Neural cell (in vitro differentiated cells): ENCODE measurements around the gene DNAJC21. TPM values are rescaled to one million over a fixed set of nuclear protein-coding genes. Genes with fewer than 3 reads are reported as not detected.

Experiments used
- H2AFZ ChIP-seq: fragments of 200-600, 300-800 bp; sonication (generic), shearing (Covaris generic); 2 replicates; pipeline ENCODE4 v1.6.0; 2014; ENCODE audit warnings: low read depth, mild to moderate bottlenecking, antibody characterized with exemption, low read length, moderate library complexity
- H3F3A ChIP-seq: fragments of 200-600 bp; shearing (Covaris generic); 2 replicates; pipeline ENCODE4 v1.6.1; 2016; ENCODE audit warnings: mild to moderate bottlenecking, moderate library complexity, mixed read lengths, antibody characterized with exemption, low read length; ENCODE audit not compliant: insufficient read depth, poor library complexity, severe bottlenecking
- H3K27ac ChIP-seq: fragments of 200-600, 300-800 bp; sonication (generic), shearing (Covaris generic); 2 replicates; pipeline ENCODE4 v1.5.1; 2014; ENCODE audit warnings: mild to moderate bottlenecking, low read length, moderate library complexity
- H3K27me3 ChIP-seq: fragments of 300-800, 200-600 bp; sonication (generic), shearing (Covaris generic); 2 replicates; pipeline ENCODE4 v1.6.0; 2014; ENCODE audit warnings: mild to moderate bottlenecking, low read depth, low read length, moderate library complexity; ENCODE audit not compliant: insufficient read depth
- H3K36me3 ChIP-seq: fragments of 300-800, 200-600 bp; sonication (generic), shearing (Covaris generic); 2 replicates; pipeline ENCODE4 v1.5.1; 2014; ENCODE audit warnings: mild to moderate bottlenecking, antibody characterized with exemption, low read length, moderate library complexity; ENCODE audit not compliant: insufficient read depth
- H3K4me2 ChIP-seq: fragments of 300-800, 200-600 bp; sonication (generic), shearing (Covaris generic); 2 replicates; pipeline ENCODE4 v1.6.0; 2014; ENCODE audit warnings: mild to moderate bottlenecking, low read length
- H3K4me3 ChIP-seq: fragments of 300-800, 200-600 bp; sonication (generic), shearing (Covaris generic); 2 replicates; pipeline ENCODE4 v1.5.1; 2014; ENCODE audit warnings: mild to moderate bottlenecking, low read length, moderate library complexity
- H3K79me2 ChIP-seq: fragments of 200-600 bp; shearing (Covaris generic); replicated peaks from 2 replicates; pipeline ENCODE4 v1.6.0; 2014; ENCODE audit warnings: mild to moderate bottlenecking, low read length, moderate library complexity; ENCODE audit not compliant: insufficient read depth
- H3K9ac ChIP-seq: fragments of 300-800, 200-600 bp; sonication (generic), shearing (Covaris generic); 2 replicates; pipeline ENCODE4 v1.6.1; 2016; ENCODE audit warnings: mild to moderate bottlenecking, low read length, mixed read lengths
- H3K9me2 ChIP-seq: fragments of 200-600 bp; shearing (Covaris generic); 2 replicates; pipeline ENCODE4 v1.6.1; 2016; ENCODE audit warnings: mild to moderate bottlenecking, low read length, mixed read lengths; ENCODE audit not compliant: insufficient read depth
- H3K9me3 ChIP-seq: fragments of 200-600, 300-800 bp; sonication (generic), shearing (Covaris generic); 2 replicates; pipeline ENCODE4 v1.6.1; 2016; ENCODE audit warnings: mild to moderate bottlenecking, mixed run types, low read length, moderate library complexity, mixed read lengths
- H4K20me1 ChIP-seq: fragments of 200-600 bp; shearing (Covaris generic); 2 replicates; pipeline ENCODE4 v1.6.1; 2016; ENCODE audit warnings: mild to moderate bottlenecking, mixed run types; ENCODE audit not compliant: insufficient read depth
- EP300 ChIP-seq: fragments of 450-650 bp; conservative IDR thresholded peaks from 2 replicates; pipeline ENCODE4 v1.6.1; 2014; ENCODE audit warnings: antibody characterized with exemption, mild to moderate bottlenecking, moderate library complexity; ENCODE audit not compliant: poor library complexity, severe bottlenecking
- EZH2 ChIP-seq: fragments of 200-600, 300-800 bp; shearing (Covaris generic), sonication (generic); IDR thresholded peaks from 2 replicates; pipeline ENCODE4 v1.6.1; 2014; ENCODE audit warnings: antibody characterized with exemption, low read length, borderline replicate concordance, mild to moderate bottlenecking; ENCODE audit not compliant: insufficient read depth, poor library complexity, severe bottlenecking
- MXI1 ChIP-seq: fragments of 450-650 bp; conservative IDR thresholded peaks from 2 replicates; pipeline ENCODE4 v1.6.1; 2014; ENCODE audit warnings: antibody characterized with exemption, mild to moderate bottlenecking; ENCODE audit not compliant: poor library complexity, severe bottlenecking
- POLR2AphosphoS5 ChIP-seq: IDR thresholded peaks from 2 replicates; pipeline ENCODE4 v1.6.1; 2012
- RAD21 ChIP-seq: fragments of 450-650 bp; conservative IDR thresholded peaks from 2 replicates; pipeline ENCODE4 v1.6.1; 2014; ENCODE audit warnings: antibody characterized with exemption, mild to moderate bottlenecking, moderate library complexity
- SMC3 ChIP-seq: fragments of 450-650 bp; conservative IDR thresholded peaks from 2 replicates; pipeline ENCODE4 v1.6.1; 2014; ENCODE audit warnings: antibody characterized with exemption, mild to moderate bottlenecking, moderate library complexity; ENCODE audit not compliant: poor library complexity
- TAF1 ChIP-seq: IDR thresholded peaks from 2 replicates; pipeline ENCODE4 v1.6.1; 2012; ENCODE audit warnings: low read depth
- polyA plus RNA-seq: library from polyadenylated mRNA; depleted of rRNA; stranded (reverse); fragments of >200 nt; gene quantifications from 2 replicates; pipeline ENCODE4 v1.2.3, GENCODE V29; 2014
- TF ChIP-seq, protein P1 (sequence below): IDR thresholded peaks from 2 replicates; pipeline ENCODE4 v1.6.1; 2012; ENCODE audit warnings: borderline replicate concordance
- TF ChIP-seq, protein P2 (sequence below): fragments of 450-650 bp; IDR thresholded peaks from 2 replicates; pipeline ENCODE4 v1.5.1; 2014; ENCODE audit warnings: antibody characterized with exemption, mild to moderate bottlenecking, moderate library complexity; ENCODE audit not compliant: poor library complexity, severe bottlenecking

DNAJC21 gene
- polyA plus RNA-seq, 1 donor from 2014 or later, result 14.9 TPM

- Histone ChIP-seq H3K27me3 (no peaks in the 10 kb centered on the region), H3K4me3 (no peak overlapping the region), H3K9me2 (no peaks in the 10 kb centered on the region), H2AFZ (no peak overlapping the region), H3K9me3 (no peaks in the 10 kb centered on the region), H3K36me3 (no peaks in the 10 kb centered on the region), H4K20me1 (no peaks in the 10 kb centered on the region), H3K4me2 (no peak overlapping the region), H3F3A (peaks cover 5% of the 10 kb centered on the region), H3K79me2 (peaks cover 13% of the 10 kb centered on the region), H3K27ac (no peak overlapping the region), H3K9ac (no peak overlapping the region)
- TF ChIP-seq MXI1 (no peak), POLR2AphosphoS5 (no peak), EZH2 (no peak)
- TF ChIP-seq, protein P1, sequence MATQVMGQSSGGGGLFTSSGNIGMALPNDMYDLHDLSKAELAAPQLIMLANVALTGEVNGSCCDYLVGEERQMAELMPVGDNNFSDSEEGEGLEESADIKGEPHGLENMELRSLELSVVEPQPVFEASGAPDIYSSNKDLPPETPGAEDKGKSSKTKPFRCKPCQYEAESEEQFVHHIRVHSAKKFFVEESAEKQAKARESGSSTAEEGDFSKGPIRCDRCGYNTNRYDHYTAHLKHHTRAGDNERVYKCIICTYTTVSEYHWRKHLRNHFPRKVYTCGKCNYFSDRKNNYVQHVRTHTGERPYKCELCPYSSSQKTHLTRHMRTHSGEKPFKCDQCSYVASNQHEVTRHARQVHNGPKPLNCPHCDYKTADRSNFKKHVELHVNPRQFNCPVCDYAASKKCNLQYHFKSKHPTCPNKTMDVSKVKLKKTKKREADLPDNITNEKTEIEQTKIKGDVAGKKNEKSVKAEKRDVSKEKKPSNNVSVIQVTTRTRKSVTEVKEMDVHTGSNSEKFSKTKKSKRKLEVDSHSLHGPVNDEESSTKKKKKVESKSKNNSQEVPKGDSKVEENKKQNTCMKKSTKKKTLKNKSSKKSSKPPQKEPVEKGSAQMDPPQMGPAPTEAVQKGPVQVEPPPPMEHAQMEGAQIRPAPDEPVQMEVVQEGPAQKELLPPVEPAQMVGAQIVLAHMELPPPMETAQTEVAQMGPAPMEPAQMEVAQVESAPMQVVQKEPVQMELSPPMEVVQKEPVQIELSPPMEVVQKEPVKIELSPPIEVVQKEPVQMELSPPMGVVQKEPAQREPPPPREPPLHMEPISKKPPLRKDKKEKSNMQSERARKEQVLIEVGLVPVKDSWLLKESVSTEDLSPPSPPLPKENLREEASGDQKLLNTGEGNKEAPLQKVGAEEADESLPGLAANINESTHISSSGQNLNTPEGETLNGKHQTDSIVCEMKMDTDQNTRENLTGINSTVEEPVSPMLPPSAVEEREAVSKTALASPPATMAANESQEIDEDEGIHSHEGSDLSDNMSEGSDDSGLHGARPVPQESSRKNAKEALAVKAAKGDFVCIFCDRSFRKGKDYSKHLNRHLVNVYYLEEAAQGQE, result no peak
- TF ChIP-seq, protein P2, sequence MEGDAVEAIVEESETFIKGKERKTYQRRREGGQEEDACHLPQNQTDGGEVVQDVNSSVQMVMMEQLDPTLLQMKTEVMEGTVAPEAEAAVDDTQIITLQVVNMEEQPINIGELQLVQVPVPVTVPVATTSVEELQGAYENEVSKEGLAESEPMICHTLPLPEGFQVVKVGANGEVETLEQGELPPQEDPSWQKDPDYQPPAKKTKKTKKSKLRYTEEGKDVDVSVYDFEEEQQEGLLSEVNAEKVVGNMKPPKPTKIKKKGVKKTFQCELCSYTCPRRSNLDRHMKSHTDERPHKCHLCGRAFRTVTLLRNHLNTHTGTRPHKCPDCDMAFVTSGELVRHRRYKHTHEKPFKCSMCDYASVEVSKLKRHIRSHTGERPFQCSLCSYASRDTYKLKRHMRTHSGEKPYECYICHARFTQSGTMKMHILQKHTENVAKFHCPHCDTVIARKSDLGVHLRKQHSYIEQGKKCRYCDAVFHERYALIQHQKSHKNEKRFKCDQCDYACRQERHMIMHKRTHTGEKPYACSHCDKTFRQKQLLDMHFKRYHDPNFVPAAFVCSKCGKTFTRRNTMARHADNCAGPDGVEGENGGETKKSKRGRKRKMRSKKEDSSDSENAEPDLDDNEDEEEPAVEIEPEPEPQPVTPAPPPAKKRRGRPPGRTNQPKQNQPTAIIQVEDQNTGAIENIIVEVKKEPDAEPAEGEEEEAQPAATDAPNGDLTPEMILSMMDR, result no peak
Measured at GRCh38 chr5:34926318-34926888, 3.0 kb upstream of the DNAJC21 start.

- Histone ChIP-seq H3K36me3 (no peaks in the 10 kb centered on the region), H3F3A (peaks cover 5% of the 10 kb centered on the region), H3K4me2 (no peak overlapping the region), H3K9ac (no peak overlapping the region), H2AFZ (no peak overlapping the region), H3K4me3 (no peak overlapping the region), H4K20me1 (no peaks in the 10 kb centered on the region), H3K9me2 (no peaks in the 10 kb centered on the region), H3K9me3 (no peaks in the 10 kb centered on the region), H3K27ac (no peak overlapping the region), H3K79me2 (peaks cover 25% of the 10 kb centered on the region), H3K27me3 (no peaks in the 10 kb centered on the region)
- no peak for TF ChIP-seq TAF1
- TF ChIP-seq, protein P2, result no peak
- TF ChIP-seq, protein P1, result no peak
- TF ChIP-seq SMC3, result no peak
- no peak for TF ChIP-seq MXI1
- no peak for TF ChIP-seq EP300
- no peak for TF ChIP-seq RAD21
- no peak for TF ChIP-seq EZH2
- no peak for TF ChIP-seq POLR2AphosphoS5
Measured at GRCh38 chr5:34927785-34928184, 1.6 kb upstream of the DNAJC21 start.
